Activated effector memory CD4-positive, alpha-beta T cell treated with anti-CD3 and anti-CD28 coated beads, Interleukin-2, amount 50 U/mL, for 16 hours (primary cell): ENCODE measurements around the gene PAXX.
"Not testable (repeated sequence)": the region's sequence is repeated elsewhere in the genome, so short reads cannot be mapped to it uniquely, and the experiment has no call there.

Source experiments
- DNase-seq: peaks from one replicate; pipeline ENCODE4 v3.0.0-alpha.2; 2020

PAXX gene

DNA sequence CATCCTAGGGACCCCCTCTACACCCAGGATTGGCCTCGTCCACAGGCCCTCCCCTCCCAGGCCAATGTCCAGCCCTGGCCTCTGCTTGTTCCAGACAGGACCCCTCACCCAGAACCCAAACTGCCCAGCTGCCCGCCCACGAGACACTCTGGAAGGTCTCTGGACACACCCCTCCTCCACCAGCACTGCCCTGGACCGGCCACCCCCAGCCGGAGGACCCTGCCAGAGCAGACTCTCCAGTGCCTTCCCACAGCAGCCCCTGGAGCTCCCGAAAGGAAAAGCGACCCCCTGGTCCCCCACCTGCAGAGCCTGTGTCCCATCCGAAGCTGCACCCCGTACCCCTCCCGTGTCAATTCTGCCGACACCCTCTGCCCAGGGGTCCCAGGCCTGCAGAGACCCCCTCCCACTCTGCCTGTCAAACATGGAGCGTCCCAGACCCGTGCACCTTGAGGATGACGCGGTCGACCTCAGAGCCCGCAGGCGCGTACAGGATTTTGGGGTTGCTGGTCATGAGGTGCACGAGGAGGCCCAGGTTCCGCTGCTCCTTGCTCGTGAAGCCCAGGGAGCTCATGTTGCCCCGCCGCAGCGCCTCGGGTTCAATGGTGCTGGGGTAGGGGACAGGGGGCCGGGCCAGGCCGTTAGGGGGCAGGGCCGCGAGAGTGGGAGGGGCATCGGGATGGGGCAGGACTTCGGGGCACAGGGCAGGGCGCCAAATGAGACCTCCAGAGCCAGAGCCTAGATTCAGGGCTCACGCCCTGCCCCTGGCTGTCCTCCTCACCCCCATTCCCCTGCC lies 27.9 kb downstream of the PAXX start:
- DNase-seq = no peak

DNA sequence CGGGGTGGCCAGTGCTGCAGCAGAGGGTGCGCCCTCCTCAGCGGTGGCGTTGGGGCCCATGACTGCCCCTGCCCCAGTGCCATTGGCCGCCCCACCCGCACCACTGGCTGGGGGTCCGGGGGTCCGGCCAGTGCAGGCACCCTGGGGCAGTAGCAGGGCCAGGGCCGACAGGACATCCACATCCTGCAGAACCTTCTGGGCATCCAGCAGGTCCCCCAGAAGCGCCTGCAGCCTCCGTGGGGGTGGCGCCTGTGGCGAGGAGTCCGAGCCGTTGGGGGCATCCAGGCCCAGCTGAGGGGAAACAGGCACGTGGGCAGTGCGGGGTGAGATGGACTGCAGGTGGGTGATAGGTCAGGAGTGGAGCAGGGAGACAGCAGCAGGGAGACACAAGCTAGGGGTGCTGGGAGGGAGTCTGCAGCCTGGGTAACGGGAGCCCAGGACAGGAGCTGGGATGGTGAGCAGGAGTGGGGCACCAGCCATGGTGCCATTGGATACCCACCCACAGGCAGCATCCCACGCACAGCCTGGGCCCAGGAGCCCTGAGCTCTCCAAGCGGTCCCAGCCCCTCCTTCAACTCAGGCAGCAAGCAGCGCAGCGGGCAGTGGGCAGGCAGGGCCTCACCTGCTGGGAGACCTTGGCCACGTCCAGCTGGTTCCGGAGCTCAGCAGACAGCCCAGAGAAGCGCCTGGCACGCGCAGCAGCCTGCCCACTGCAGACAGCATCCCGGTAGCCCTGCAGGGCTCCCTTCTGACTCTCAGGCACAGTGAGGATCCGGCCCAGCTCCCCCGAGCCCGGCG lies 28.7 kb downstream of the PAXX start:
- no peak for DNase-seq

DNA sequence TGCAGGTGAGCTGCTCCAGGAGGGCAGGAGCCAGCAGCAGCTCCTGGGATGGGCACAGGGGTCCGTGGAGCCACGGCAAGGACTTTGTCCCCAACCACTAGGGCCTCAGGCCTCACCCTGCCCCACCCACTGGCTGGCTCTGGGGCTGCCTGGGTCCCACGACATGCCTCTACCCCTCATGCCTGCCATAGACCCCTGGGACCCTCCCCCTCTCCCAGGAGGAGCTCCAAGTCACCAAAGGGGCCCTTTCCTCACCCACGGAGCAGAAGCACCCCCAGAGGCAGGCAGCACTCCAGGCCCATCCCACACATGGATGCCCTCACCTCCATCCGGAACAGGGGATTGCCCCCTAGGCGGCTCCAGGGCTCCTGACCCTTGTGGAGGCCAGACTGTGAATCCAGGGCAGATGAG lies 29.4 kb downstream of the PAXX start:
- DNase-seq = no peak

DNA sequence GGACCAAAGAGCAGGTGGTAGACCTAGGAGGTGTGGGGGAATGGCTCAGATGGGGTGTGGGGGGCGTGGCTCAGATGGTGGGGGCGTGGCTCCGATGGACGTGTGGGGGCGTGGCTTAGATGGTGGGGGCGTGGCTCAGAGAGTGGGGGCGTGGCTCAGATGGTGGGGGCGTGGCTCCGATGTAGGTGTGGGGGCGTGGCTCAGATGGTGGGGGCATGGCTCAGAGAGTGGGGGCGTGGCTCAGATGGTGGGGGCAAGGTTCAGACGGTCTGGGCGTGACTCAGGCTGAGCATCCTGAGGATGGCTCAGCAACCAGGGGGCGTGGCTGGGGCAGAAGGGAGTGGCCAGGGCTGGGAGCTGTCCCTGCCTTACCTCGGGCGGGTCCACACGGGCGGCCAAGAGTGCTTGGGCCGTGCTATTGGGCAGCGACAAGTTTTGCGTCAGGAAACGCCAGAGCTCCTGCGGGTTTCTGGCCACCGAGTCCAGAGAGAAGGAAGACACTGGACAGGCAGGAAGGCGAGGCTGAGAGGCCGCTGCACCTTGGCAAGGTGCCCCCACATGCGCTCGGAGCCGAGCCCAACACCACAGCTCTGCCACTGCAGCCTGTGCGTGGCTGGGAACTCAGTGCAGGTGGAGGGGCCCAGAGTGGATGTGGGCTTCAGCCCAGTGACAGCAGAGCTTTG lies 29.9 kb downstream of the PAXX start:
- peak; percentile 91 for DNase-seq

DNA sequence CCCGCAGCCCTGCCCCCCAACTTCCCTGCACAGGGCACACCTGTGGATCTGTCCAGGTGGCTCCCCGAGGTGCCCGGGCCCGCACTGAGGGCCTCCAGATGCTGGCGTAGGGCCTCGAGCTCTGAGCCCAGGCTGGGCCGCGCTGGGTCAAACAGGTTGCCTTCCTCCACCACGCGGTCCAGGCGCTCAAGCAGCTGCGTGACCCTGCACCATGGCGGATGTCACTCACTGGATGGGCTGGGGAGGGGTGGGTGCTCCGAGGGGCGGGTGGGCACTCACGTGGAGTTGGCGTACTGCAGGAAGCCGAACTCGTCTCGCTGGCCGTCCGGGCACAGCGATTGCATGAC lies 30.4 kb downstream of the PAXX start:
- DNase-seq = no peak

DNA sequence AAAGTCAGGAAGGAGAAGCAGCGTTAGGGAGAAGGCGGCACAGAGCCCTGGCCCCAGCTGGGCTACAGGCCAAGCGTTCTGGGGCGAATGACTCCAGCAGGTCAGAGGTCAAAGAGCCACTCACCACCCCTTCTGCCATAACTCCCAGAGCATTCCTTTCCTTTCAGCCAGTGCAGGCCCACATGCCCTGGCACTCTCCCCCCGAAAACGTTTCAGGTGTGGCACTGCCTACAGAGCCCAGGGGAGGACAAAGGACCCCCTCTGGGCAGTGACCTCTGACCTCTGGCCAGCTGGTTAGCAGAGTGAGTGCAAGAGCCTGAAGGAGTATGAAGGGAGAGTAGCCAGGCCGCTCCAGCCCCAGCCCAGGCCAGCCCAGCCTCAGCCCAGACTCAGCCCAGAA lies 30.9 kb downstream of the PAXX start:
- no peak for DNase-seq

DNA sequence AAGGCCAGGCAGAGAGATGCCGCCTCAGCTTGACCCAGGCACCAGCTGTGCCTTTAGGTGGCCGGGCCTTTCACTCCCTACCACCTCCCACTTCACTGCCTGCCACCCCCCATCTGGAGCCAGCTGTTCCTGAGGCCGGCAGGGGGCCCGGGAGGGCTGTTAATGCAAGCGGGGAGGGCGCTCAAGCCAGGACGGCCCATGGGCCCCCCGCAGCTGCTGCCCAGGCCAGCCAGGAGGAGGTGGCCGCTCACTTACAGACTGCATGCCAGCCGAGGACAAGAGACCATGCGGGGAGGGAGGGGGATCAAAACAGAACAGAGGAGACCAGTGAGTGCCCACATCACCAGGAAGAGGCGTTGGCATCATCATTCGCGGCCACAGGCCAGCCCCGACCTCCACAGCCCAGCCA lies 31.4 kb downstream of the PAXX start:
- no peak for DNase-seq

DNA sequence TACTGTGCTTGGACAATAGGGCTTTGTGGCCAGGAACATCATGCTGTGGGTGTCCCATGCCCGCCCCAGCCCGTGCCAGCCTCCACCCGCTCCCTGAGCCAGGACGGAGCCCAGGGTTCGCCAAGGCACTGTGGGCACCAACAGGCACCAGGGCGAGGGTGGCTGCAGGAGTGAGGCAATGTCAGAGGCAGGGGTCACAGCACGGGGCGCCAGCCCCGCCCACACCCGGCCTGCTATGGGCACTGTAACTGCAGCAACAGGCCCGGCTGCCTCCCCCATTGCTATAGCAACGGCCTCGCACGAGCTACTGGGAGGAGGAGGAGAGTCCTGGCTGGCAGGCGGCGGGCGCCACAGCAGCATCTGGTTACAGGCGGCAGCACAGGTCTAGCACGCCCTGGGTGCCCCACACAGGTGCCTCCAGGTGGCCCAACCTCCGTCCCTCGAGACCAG lies 33.3 kb downstream of the PAXX start:
- DNase-seq = no peak

DNA sequence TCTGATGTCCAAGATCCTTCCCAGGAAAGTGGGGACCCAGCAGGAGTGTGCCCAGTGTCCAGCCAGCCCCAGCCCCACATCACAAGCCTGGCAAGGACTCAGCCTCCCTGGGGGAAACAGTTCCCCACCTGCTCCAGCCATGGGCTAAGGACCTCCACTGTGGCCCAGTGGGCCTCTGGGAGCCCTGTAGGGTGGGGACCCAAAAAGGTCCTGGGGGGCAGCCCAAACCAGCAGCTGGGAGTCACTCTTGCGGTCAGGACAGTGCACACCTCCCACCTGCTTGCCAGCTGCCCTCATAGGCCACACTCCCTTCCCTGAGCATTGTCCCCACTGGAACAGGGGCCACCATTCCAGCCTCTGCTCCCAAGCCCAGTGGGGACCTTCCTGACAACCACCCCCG lies 34.2 kb downstream of the PAXX start:
- DNase-seq = no peak

DNA sequence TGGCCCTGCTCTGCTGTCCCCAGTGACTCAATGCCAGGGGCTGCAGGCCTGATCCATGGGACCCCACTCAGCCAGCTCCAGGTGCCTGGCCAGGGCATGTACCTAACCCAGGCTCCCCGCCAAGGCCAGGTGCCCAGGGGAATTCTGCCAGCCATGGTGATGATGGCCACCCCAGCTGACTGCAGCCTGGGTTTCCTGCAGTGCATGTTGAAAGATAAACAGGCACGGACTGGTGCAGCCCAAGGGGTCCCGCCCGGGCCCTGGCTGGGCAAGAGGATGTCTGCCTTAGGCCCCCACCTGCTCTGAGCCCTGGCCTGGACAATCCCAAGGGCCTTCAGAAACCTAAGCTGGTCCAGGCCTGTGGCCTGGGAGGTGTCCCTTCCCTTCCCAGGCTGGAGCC lies 34.6 kb downstream of the PAXX start:
- no peak for DNase-seq

DNA sequence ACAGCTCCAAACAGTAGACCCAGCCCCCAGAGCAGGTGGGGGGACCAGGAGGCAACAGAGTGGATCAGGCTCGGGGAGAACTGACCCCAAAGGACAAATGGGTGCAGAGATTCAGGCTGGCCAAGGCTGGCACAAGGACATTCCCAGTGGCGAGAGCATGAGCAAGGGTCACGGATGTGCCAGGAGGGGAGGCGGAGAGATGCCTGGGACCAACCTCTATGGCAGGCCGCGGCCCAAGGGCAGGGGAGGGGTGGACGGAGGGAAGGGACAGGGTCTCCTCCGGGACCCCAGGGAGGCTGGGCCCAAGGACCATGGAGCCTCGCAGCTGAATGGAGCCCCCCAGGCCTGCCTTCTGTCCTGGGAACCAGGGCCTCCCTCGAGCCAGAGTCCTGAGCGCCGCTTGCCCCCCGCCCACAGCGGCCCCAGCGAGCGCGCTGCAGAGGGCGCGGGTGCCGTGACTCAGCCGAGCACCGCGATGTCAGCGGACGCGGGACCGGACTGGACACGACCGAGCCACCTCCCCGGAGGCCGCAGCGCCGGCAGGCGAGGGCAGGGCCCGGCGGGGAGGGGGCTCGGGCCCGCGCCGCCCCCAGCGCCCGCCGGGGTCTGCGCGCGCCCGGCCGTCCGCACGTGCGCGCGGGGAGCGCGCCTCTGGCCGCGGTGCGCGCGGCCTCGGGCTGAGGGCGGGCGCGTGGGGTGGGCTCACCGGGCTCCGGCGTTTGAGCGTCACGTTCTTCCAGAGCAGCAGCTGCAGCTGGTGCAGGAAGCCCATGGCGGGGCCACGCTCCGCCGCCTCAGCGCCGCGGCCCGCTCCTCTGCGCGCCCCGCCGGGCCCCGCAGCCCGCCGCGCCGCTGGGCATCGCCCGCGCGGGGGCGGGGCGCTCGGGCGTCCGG lies 35.4 kb downstream of the PAXX start, which contains the start of gene ABCA2:
TSS of gene ABCA2 (minus strand) at position 869 of the 894 bp plus-strand sequence. CDS start at position 772, 97 bp downstream.
- no peak for DNase-seq

DNA sequence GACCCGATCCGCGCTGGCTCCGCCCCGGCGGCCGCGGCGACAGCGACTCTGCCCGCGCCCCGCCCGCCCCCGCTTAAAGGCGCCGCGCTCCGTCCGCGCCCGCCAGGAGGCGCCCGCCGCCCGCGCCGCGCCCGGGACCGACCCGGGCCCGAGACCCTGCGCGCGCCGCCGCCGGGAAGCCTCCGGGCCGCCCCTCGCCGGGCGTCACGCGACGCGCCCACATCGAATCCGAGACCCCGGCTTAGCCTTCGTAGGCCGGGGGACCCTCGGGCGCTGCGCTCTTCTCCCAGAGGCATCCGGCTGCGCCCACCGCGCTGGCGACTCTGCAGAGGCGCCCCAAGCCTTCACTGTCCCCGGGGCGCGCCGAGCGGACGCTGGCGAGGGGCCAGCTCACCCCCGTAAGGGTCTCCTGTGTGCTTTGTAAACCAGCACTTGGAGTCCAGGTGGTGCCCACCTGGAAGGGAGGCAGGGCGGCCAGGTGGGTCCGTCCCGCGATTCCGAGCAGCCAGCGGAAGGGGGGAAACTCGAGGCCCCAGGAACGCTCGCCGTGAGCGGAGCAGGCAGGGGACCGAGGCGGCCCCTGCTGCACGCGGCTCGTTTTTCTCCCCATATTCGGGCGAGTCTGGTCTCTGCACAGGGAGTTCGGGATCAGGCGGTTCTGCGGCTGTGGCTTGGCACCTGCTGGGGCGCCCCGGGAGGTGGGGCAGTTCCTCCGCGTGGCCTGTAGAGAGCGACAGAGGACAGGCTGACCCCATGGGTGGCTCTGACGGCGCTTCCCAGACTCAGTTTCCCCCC lies 36.2 kb downstream of the PAXX start:
- peak; percentile 90 for DNase-seq

DNA sequence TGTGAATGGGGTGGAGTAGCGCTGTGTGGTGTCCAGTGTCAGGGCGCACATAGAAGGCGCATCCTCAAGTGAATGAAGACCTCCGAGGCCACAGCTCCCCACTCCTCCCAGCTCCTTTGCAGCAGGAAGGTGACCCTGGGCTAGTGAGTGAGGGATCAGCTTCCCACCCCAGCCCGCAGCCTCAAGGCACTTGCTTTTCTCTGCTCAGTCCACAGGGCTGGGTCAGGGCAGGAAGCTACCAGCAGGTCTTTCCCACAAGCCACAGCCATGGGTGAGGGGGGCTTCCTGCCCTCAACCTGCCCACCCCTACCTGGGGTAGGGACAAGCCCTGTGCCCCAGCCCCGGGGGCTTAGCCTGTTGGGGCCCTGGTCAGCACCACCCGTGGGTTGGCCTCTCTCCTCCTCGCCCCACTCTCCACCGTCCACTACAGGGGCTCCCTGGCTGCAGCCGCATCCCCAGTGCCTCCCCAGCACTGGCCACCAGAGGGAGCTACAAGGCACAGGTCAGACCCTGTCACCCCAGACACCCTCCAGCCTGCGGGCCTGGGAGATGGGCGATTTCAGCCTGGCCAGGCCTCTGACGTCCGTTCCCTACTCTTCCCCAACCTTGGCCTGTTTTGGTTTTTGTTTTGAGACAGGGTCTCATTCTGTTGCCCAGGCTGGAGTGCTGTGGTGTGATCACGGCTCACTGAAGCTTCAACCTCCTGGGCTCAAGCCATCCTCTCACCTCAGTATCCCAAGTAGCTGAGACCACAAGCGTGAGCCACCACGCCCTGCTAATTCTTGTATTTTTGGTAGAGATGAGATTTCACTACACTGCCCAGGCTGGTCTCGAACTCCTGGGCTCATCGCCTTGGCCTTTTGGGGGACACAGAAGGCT lies 37.1 kb downstream of the PAXX start:
- peak; percentile 90 for DNase-seq

DNA sequence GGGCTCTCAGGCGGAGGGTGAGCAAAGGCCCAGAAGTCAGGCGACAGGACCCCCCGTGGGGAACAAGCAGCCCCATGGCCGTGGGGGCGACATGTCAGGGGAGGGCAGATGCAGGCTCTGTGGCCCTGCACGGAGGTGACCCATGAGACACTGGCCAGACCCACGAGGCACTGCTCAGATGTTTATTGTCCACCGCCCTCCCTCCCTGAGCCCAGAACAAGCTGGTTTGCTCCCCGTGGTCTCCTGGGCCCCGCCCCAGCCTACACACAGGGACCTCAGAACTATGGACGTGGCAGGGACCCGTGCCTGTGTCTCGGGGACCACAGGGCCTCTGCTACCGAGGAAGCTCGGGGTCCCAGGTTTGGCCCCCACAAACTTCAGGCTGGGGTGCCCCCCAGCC lies 37.8 kb downstream of the PAXX start:
- no peak for DNase-seq

DNA sequence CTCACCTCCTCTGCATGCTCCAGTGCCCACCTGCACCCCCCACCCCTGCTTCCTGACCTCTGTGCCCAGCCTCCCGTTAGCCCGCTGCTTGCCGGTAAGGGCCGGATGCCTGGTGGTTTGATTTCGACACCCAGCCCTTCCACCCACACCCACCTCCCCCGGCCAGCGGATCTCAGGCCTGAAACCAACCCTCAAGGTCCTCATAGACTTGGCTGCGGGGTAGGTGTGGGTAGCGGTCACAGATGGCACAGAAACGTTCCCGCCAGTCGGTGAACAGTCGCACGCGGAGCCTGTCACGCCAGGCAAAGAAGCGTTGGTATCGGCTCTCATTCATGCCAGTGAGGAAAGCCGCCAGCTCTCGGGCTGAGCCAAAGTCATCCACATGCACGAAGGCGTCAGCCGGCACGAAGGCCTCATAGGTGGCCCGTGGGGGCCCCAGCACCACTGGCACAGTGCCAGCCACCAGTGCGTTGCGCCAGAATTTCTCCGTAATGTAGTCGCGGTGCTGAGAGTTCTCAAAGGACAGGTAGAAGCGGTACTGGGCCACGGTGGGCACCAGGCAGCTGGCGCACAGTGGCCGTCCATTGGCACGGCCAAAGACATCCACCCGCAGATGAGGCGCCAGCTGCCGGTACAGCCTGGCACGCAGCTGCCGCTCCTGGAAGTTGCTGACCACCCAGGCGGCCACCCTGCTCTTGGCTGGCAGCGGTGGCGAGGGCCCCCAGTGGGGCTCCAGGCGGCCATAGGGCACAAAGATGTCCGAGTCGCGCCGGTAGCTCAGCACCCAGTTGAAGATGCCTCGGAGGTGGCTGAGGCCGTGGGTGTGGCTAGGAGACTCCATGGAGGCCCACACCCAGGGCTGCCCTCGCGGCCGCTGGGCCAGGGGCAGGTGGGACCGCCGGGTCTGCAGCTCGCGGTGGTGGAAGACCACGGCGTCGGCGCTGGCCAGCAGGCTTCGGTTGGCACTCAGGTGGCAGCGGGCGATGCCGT lies 38.6 kb downstream of the PAXX start:
- peak; percentile 84 for DNase-seq

DNA sequence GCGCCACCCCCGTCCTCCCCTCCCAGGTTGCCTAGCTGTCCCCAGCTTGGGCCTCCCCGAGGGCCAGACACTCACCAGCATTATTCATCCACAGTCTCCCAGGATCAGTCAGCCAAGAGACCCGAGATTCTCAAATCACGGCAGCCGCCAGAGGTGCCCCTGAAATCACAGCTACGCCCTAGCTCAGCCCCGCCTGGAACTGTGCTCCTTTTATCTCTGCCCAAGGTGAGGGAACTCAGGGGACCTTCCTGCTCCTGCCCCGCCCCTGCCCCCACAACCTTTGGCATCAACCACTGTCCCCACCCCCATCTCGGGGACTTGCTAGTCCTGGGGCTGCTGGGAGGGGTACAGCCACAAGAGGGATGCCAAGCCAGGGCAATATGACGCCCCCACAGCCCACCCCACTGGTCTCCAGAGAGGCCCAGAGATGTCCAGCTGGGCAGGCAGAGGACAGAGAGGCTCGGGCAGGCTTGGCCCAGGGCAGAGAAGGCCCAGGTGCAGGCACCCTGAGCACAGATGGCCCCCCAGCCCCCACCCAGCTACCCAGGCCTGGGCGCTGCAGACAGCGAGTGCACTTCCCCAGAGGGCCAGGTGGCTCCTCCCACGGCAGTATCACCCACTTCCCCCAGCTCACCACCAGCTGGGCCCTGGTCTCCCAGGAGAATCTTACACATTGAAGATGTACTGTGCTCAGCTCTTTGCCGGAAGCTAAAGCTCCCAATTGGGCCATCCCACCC lies 39.9 kb downstream of the PAXX start, which contains the start of gene FUT7:
TSS of gene FUT7 (minus strand) at position 185 of the 737 bp plus-strand sequence. CDS start at position 88, 97 bp downstream.
- DNase-seq = peak; percentile 79

DNA sequence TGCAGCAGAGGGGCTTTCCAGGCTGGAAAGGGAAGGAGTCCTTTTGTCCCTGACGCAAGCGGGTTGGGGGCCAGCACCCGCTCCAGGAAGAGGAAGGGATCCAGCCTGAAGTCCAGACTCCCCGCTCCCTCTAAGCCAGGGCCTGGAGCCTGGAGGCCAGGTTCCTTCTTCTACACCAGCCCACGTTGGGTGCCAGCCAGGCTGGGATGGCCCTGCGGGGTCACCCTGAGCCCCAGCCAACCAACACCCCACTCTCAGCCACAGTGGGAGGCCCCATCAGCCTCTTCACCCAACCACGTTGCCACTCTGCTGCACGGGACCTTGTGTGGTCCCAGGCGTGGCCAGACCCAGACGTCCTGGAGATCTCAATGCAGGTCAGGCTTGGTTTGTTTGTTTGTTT lies 40.6 kb downstream of the PAXX start:
- DNase-seq = peak; percentile 76

DNA sequence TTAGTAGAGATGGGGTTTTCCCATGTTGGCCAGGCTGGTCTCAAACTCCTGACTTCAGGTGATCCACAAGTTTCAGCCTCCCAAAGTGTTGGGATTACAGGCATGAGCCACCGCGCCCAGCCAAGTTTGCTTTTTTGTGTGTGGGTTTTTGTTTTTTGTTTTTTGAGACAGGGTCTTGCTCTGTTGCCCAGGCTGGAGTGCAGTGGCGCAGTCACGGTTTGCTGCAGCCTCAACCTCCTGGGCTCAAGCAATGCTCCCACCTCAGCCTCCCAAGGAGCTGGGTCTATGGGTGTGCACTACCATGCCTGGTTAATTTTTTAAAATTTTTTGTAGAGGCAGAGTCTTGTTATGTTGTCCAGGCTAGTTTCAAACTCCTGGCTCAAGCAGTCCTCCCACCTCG lies 41.3 kb downstream of the PAXX start:
- not testable (repeated sequence) for DNase-seq
